GM21528 (cell line): ENCODE results near the gene ABCD1.
"Not testable (repeated sequence)": the region's sequence is repeated elsewhere in the genome, so short reads cannot be mapped to it uniquely, and the experiment has no call there.

Experiments used
- ATAC-seq: cut with Tn5 transposase; IDR thresholded peaks from one replicate; pipeline ENCODE4 v1.9.1; 2021; ENCODE audit warnings: mild to moderate bottlenecking, moderate library complexity; ENCODE audit not compliant: unreplicated experiment, low FRiP score

ABCD1 gene

GRCh38 chrX:153724252-153725038 lies at the start of gene ABCD1, which contains the start of gene BCAP31:
TSS of gene ABCD1 (plus strand) at chrX:153724856. CDS start at chrX:153725267, 411 bp downstream.
TSS of gene BCAP31 (minus strand) at chrX:153724387. CDS start at chrX:153723244, 1,143 bp downstream.
- peak; percentile 67 for ATAC-seq

GRCh38 chrX:153681175-153681574 lies 43.5 kb upstream of the ABCD1 start:
- ATAC-seq: no peak

GRCh38 chrX:153683486-153683885 lies 41.2 kb upstream of the ABCD1 start:
- not testable (repeated sequence) for ATAC-seq

GRCh38 chrX:153684467-153685155 lies 40.0 kb upstream of the ABCD1 start:
- ATAC-seq: no peak

GRCh38 chrX:153685156-153685536 lies 39.5 kb upstream of the ABCD1 start:
- ATAC-seq: no peak

- ATAC-seq: no peak
These were observed 38.6 kb upstream of the ABCD1 start for GRCh38 chrX:153685751-153686696.

GRCh38 chrX:153686711-153687110 lies 37.9 kb upstream of the ABCD1 start:
- no peak for ATAC-seq

- no peak for ATAC-seq
These were observed 37.3 kb upstream of the ABCD1 start, which contains the start of gene SLC6A8 for GRCh38 chrX:153687121-153688039. TSS of gene SLC6A8 (plus strand) at chrX:153687926. CDS start at chrX:153688575, 649 bp downstream.

- no peak for ATAC-seq
These were observed 36.6 kb upstream of the ABCD1 start for GRCh38 chrX:153688071-153688470.

GRCh38 chrX:153688506-153688905 lies 36.1 kb upstream of the ABCD1 start:
- ATAC-seq: no peak

GRCh38 chrX:153688911-153689590 lies 35.6 kb upstream of the ABCD1 start:
- ATAC-seq: no peak

- no peak for ATAC-seq
These were observed 34.8 kb upstream of the ABCD1 start for GRCh38 chrX:153689654-153690465.

GRCh38 chrX:153690466-153690865 lies 34.2 kb upstream of the ABCD1 start:
- no peak for ATAC-seq

GRCh38 chrX:153691032-153691827 lies 33.4 kb upstream of the ABCD1 start:
- not testable (repeated sequence) for ATAC-seq

- no peak for ATAC-seq
These were observed 32.7 kb upstream of the ABCD1 start for GRCh38 chrX:153692003-153692402.

- ATAC-seq: no peak
These were observed 32.0 kb upstream of the ABCD1 start for GRCh38 chrX:153692611-153693156.
